Measurements from ENCODE around the gene GRM4.

Gene GRM4

DNA sequence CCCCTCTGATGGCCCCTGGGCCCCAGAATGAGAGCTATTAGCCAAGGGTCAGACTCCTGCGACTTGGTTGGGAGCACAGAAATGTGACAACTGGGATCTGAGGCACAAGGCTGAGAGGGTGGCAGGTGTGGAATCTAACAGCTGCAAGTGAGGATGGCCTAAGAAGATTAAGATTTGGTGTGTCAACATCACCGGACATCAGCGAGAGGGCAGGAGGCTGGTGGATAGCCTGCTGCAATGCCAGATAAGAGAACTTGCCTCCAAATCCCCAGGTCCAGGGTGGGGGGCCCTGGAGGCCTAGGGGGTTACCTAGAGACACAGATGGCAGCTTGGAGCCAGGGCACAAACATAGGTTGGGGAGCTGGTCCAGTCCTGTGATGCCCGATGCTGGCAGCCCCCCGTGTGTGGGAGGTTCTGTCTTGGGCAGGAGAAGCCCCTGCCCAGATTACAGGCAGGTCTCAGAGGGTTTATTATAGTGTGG, 155.8 kb downstream of the GRM4 start:
- no peak for DNase-seq

DNA sequence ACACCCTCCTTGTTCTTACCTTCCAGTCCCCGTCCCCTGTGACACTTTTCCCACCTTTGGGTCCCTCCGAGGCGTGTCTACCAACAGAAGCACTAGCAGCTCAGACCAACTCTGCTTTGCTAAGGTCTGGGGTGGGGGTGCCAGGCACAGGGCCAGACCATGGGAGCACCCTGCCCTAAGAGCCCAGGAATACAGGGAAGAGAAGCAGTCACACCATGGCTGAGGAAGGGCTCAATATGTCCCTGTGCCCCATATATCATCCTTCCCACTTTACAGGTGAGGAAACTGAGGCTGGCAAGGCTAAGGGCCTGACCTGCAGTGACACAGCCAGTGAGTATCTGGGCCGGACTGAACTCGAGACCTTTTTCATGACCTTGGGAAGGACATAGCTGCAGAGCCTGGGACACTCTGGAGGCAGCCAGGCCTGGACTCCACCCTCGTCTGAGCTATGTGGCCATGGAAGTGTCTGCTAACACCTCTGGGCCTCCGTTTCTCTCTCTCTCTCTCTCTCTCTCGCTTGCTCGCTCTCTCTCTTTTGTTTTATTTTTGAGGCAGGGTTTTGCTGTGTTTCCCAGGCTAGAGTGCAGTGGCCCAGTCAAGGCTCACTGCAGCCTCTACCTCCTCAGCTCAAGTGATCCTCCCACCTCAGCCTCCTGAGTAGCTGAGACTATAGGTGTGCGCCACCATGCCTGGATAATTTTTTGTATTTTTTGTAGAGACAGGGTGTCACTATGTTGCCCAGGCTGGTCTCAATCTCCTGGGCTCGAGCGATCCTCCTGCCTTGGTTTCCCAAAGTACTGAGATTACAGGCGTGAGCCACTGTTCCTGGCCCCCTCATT, 156.7 kb downstream of the GRM4 start:
- DNase-seq, result no peak

DNA sequence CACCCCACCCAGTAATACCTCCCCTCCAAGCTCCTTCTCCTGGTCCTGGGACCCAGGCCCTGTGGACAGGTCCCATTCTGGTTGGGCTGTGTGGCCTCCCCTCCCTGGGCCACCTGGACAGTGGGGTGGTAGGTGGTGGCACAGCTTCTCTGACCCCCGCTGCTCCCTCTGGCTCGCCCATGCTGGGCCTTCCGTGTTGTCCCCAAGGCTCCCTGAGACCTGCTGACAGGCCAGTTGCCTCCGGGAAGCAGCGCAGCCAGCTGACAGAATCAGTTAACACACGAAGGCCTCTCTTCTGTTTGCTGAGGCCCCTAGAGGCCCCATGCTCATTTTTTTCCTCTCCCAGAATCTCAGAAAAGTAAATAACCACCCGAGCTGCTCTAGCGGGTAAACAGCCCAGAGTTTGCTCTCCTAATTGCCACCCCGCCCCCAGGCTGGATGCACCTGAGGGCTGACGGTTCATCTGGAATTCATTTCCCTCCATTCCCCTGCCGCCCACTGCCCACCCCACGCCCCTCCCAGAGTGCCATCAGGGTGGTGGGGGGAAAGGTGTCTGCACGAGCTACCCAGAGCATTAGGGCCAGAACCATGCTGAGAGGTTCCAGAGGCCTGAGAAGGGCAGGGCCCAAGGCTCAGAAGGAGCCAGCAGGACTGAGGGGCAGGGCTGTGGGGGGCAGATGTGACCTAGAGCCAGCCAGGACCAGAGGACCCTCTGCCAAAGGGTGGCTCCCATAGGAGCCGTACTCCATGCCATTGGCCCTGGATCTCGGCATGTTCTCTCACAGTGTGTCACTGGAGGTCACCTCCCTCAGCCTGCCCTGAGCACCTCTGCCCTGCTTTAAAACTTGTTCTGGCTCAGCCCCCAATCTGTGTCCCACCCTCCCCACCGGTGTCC, 157.5 kb downstream of the GRM4 start:
- no peak for DNase-seq

DNA sequence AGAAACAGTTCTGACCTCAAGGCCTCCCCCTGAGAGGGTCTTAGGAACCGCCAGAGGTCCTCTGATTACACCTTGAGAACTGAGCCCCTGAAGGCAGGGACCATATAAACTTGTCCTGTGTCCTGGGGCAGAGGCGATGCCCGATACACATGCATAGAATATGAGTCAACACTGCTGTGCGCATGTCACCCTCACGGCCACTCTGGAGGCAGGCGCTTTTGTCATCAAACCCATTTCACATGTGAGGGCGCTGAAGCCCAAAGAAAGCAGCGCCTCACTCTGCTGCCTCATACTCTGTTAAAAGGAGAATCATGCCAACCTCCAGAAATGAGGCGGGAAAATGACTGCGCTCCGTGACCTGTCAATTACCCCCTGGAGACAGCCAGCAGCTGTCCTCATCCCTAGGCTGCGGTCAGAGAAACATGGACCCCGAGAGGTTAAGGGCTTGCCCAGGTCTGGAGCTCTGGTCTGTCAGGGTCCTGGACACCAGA, 158.3 kb downstream of the GRM4 start:
- DNase-seq, result no peak

DNA sequence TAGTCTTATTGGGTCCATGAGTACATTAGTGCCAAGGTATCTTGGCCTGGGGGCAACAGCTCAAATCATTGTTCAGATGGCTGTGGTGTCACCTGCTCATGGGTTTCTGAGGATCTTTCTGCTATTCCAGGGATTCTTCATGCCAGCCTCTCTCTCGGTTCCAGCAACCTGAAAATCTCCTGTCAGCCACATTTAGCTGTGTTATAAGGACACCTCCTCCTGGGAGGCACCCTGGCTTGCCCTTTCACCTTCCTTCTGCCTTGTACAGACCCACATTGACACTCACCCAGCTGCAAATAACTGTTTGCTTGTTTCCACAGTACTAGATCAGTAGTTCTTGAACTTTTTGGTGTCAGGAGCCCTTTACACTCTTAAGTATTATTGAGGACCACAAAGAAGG, 159.9 kb downstream of the GRM4 start:
- DNase-seq, result no peak

DNA sequence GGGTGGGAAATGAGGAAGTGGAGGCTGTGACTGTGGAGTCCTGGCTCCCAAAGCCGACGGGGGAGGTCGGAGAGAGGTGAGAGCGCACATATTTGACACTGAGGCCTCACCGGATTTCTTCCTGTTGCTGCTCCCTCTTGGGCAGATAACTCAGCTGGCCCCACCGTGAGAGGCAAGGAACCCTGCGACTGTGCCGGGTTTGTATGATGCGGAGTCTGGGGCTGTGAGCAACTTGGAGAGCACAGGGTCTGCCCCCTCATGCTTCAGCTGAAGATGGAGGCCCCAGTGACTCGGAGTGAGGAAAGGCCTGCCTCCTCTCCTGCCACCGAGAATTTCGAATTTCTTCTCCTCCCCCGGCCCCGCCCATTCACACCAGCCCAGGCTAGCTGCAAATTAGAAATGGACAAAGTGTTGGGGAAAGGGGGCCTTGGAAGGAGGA, 160.6 kb downstream of the GRM4 start:
- no peak for DNase-seq

DNA sequence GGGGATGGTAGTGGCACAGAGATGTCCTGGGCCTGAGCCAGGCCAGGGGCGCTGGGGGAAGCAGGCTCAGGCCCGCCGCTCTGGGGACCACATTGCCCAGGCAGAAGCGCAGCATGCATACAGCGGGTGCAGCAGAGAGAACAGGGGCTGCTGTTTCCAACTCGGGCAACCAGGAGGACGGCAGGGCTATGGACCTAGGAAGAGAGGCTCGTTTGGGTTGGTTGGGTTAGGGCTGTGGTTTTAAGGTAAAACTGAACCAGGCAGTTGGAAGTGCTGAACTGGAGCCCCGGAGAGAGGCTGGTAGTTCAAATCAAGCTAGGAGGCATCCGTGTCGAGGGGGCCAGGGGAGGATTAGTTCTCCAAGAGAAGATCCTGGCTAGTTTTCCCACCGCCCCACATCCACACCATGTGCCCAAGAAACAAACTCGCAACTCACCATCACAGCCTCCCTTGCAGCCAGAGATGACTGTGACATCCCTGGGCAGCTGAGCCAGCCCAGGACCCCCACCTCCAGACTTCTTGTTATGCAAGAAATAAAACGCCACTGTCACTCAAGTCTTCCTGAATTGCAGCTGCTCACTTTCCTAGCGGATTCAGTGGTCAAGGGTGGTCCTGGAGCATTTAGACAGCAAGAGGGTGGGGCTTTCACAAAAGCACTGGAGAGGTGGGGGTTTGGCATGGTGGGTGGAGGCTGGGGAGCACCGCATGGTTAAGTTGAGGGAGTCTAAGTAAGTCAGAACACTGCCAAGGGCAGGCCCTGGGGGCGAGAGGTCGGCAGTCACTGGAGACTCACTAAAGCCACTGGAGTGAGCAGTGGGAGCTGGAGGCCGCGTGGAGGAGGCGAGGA, 161.2 kb downstream of the GRM4 start:
- no peak for DNase-seq

DNA sequence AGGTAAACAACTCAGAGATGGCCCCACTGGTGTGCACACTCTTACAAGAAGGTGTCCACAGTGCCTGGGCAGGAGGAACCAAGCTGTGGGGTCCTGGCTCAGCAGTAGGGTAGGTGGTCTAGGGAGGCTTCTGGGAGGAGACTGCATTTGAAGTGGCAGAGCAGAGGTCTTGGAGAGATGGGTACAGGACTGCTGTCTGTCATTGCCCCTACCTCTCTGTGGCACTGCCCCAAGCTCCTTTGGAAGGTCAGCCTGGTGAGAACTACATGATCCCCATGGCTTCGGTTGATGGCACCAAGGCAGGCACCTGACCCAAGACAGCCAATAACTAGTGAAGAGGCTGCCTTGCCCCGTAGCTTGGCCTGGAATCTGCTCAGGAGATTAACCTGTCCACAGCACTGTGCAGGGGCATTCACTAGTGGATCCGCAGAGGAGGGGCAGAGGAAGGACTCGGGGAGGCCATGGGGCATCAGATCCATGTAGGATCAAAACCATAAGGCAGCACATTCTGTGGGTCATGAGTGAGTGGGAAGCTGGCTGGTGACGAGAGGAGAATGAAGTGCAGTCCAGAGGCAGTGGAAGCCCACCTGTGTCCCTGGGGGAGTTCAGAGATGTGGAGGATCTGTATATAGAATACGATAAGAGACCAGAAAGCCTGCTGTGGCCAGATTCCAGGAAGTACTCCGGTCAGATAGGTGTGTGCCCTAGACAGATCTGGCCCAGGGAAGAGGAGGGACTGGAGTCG, 162.0 kb downstream of the GRM4 start:
- DNase-seq, result no peak

DNA sequence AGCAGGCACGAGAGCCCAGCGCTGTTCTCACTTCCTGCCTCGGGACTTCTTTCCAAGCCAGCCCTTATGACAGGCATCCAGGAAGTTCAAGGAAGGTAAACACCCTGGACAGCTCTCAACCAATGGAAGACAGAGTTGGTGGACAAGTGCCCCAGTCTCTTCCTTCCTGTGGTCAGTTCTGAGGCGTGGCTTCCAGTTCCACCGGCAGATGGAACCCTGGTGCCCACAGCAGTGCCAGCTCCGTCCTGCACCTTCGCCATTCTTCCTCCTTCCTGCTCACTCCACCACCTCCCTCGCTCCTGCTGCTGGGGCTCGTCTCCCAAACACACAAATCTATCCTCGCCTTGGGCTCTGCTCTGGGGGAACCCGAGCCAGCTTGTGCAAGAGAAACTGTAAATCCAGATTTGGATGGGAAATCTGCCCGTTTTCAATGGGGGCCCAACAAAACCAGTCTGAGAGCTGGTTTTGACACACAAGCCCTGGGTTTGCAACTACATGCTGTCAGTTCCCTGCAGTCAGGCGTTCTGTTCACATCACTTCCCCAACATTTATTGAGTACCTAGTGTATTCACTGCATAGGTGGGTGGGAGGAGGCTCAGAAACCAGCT, 162.7 kb downstream of the GRM4 start:
- no peak for DNase-seq

DNA sequence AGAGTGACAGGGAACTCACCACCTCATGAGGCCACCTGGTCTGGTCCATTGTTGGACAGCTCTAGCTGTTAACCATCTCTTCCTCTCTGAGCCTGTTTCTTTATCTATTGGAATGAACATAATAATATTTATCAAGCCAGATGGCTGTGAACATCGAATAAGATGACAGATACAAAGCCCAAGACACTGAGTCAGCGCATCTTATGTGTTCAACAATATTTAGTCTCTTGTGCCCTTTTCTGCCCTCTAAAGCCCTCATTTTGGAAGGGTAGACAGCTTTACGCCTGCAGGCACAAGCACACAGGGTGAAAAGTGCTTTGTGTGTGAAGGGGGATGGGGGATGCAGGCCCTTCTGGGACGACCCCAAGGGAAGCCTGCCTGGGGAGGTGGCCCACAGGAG, 164.0 kb downstream of the GRM4 start:
- no peak for DNase-seq

DNA sequence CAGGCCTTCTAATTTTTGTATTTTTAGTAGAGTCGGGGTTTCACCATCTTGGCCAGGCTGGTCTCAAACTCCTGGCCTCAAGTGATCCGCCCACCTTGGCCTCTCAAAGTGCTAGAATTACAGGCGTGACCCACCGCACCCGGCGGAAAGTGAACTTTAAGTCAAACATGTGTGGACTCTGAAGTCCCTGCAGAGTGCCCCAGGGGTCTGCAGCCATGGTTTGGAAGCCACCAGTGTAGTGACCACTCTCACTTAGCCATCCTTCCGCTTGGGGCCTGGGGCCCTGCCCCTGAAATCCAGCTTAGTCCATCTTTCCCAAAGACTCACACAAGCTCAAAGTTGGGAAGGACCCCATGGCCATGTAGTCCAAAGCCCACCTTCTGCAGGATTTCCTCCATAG, 164.5 kb downstream of the GRM4 start:
- no peak for DNase-seq

DNA sequence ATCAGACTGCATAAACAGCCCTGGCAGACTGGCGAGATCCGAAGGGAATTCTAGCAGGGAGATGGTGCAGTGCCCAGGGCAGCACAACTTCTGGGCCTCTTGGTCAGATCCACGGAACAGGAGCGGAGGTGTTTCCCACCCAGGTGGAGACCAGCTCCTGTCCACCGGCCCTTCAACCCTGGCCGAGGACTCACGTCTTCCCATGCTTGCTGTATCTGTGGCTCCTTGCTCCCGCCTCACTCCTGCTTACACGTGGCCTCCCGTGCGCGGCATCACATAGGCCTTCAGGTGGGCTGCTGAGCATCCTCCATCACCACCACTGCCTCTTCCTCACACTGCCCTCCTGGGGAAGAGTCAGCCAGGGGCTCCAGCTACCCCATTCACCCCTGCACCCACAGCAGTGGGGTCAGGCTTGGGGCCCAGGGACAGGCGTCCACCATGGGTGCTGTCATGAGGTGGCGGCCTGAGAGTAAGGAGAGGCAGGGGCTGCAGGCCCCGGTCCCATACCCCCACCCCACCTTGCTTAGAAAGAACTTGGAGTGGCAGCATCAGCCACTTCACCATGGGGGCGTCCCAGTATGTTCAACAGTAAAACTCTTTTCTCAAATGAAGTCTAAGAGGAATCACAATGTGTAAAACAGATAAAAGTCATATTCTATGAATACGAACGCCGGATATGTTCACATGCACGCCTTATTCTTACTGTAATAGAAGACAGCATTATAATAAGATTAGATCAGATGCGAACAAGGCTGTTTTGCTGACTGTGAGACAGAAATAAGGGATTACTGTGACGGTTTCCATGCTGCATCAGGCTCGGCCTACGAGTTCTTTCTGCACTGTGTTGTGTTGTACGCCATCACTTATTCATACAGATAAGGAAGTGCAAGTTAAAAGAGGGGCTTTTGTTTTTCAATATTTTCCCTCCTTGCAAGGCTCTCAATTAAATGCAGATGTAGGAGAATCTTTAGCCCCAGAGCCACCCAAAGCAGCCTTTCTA, 165.4 kb downstream of the GRM4 start:
- DNase-seq, result no peak

DNA sequence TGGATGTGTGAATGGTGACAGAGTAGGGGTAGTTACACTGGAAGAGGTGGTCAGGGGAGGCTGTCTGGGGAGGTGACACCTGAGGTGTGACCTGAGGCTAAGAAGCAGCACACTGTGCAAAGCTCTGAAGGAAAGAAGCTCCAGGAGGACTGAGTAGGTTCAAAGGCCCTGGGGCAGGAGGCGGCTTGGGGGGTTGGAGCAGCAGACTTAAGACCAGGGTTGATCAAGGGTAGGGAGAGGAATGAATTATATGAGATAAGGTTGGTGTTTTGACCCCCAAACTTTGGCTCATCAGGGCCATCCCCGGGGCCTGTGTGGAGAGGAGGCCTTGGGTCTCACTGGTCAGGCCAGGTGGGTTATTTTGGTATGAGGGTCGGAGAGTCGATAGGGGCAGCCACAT, 166.1 kb downstream of the GRM4 start:
- no peak for DNase-seq

DNA sequence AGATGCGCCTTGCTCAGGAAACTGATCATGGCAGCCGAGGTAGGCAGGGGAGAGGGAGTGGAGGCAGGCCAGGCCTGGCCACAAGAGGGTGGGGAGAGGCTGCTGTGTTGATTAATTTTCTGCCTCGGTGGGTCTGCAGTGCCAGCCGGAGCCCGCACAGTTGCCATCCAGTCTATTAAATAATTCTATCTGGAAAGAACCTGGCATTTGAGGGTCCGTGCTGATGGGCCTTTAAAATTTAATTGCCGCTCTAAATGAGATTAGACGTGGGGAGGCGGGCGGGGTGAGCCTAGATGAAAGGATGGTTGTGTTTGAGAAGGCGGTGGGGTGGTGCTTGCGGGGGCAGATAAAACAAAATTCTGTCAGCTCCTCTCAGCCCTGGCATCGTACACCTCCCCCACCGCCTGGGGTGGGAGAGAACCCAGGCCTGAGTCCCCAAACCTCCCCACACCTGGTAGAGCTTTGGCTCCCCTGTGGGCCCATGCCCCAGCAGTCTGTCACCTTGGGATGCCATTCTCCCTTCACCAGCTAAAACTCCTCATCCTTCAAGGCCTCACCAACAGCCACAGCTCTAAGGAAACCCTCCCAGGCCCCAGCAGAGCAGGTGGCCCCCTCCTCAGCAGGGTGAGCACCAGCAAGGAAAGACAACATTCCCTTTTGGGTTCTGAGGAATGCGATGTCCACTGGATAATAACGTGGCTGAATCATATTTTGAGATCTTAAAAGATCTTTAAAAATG, 167.3 kb downstream of the GRM4 start:
- no peak for DNase-seq

DNA sequence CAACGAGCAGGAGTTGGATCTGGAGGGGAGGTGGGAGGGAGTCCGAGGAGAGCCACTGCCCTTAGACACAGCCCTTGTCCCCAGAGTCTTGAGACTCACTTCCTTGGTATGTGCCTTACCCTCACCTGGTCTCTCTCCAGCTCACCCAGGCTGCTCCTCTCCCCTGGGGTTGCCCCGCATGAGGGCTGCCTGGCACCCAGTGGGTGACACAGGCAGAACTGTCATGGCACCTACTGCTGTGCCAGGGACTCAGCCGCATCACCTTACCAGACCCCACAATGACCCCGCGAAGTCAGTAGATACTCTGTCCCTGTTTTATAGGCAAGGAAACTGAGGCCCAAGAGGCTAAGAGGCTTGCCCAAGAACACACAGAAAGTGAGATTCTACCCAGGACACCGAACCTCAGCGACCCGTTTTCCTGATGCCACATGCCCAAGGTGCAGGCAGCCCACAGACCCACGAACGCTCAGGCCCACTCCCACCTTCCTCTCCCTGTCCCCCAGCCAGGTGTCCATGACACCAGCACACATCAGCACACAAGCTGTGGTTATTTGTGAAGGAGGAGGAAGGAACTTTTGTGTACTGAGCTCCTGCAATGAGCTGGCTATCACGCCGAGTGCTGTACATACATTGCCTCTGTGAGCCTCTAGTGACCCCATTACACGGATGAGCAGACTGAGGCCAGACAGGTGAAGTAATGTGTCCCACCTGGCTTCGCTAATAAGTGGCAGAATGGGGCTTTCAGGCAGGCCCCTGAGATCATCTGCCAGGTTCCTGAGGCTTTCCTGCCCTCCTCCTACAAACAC, 168.1 kb downstream of the GRM4 start:
- DNase-seq, result no peak

DNA sequence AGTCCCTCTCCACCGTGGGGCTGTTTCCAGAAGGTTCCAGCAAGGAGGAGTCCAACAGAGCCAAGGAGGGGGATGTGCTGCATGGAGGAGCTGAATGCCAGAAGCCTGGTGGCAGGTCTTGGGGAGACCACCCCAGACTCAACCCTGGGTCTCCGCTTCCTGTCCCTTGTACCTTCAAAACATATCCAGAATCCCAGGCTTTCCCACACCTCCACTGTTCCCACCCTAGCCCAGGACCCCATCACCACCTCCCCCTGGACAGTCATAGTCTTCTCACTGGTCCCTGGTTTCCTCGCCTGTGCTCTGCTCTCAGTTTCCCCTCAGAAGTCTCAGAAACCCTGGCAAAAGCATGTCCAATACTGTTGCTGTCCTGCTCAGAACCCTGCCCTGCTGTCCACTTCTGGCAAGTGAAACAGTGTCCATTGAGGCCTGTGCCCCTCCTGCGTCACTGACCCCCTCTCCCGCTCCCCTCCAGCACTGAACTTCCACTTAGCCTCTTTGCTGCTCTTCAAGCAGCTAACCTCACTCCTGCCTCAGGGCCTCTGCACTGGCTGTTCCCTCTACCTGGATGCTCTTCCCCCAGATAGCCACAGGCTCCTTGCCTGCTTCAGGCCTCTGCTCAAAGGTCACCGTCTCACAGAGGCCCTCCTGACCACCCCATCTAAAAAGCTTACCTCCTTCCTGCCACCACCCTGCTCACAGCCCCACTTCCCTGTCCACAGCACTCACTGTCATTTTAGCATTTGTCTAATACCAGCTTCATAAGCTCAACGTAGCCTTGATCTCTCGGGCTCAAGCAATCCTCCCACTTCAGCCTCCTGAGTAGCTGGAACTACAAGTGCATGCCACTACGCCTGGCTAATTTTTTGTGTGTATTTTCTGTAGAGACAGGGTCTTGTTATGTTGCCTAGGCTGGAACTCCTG, 169.2 kb downstream of the GRM4 start:
- DNase-seq, result no peak

DNA sequence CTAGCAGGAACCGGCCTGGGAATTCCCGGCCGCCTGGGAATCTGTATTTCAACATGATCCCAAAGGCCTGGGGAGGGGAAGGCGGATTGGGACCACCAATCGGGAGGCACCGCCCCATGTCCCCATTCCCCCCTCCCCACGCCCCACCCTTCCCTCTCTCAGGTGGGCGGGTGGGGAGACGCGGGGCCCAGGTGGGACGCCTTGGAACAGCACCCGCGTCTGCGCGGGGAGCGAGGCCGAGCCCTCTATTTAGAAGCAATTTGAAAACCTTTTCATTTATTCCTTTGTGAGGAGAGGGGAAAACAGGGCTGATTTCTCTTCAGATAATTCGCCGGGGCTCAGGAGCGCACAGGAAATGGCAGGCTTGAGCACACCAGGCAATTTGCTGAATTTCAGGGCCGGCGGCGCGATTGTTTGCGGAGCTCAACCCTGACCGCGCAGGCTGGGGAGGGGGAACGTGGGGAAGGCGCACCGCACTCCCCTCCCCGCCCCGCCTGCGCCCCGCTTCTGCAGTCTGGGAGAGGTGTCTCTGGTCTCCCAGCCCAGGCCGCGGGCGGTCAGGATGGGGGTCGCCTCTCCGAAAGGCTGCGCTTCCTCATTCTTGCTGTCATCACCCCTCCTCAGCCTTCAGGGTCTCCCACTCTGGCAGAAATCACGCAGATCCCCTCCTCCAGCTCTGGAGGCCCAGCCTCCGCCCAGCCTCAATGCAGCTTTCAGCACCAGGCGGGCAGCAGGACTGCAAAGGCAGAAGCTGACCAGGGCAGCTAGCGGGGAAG, 170.0 kb downstream of the GRM4 start:
- no peak for DNase-seq

Measured in NCI-H226 (cell line).